ENCODE data around the gene ZNF79.
A peak's percentile ranks its signal among the peaks of the same experiment; 100 is the strongest.

The ZNF79 gene

GRCh38 chr9:127445851-127446712 is 21.9 kb downstream of the ZNF79 start:
- Histone ChIP-seq H3K79me2 (ENCODE audit: insufficient read depth, low read length) (peaks cover 24% of the 10 kb centered on the region), H2AFZ (ENCODE audit: low read depth, low read length, severe bottlenecking) (no peak overlapping the region), H3K4me2 (ENCODE audit: low read depth, low read length, poor library complexity, severe bottlenecking) (no peak overlapping the region), H3F3A (ENCODE audit: insufficient read depth) (peaks cover 69% of the 10 kb centered on the region), H4K20me1 (ENCODE audit: low read depth, low read length) (peaks cover 11% of the 10 kb centered on the region; the same call in 1 of the 2 replicates), H3K4me3 (ENCODE audit: insufficient read depth, low read length, poor library complexity, severe bottlenecking) (no peak overlapping the region), H3K36me3 (ENCODE audit: low read length) (peaks cover 38% of the 10 kb centered on the region), H3K27ac (ENCODE audit: low read depth, low read length) (0 out of 2 replicates have a peak overlapping the region, but pooled peaks have one; percentile 18), H3K9me3 (ENCODE audit: insufficient read depth, low read length) (no peaks in the 10 kb centered on the region), H3K27me3 (ENCODE audit: low read length) (no peaks in the 10 kb centered on the region), H3K9ac (ENCODE audit: low read length) (no peak overlapping the region), H3K9me2 (replicated peaks; ENCODE audit: insufficient read depth, low read length) (no peaks in the 10 kb centered on the region)
- TF ChIP-seq, protein P1, sequence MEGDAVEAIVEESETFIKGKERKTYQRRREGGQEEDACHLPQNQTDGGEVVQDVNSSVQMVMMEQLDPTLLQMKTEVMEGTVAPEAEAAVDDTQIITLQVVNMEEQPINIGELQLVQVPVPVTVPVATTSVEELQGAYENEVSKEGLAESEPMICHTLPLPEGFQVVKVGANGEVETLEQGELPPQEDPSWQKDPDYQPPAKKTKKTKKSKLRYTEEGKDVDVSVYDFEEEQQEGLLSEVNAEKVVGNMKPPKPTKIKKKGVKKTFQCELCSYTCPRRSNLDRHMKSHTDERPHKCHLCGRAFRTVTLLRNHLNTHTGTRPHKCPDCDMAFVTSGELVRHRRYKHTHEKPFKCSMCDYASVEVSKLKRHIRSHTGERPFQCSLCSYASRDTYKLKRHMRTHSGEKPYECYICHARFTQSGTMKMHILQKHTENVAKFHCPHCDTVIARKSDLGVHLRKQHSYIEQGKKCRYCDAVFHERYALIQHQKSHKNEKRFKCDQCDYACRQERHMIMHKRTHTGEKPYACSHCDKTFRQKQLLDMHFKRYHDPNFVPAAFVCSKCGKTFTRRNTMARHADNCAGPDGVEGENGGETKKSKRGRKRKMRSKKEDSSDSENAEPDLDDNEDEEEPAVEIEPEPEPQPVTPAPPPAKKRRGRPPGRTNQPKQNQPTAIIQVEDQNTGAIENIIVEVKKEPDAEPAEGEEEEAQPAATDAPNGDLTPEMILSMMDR (IDR thresholded peaks at IDR 0.05; ENCODE audit: insufficient read depth, low read length, poor library complexity, severe bottlenecking) = no peak
- no peak for TF ChIP-seq EZH2phosphoT487 (conservative IDR thresholded peaks at IDR 0.05; ENCODE audit: low read length)

- Histone ChIP-seq H3K36me3 (ENCODE audit: low read length) (peaks cover 38% of the 10 kb centered on the region), H2AFZ (ENCODE audit: low read depth, low read length, severe bottlenecking) (no peak overlapping the region)
Measured at GRCh38 chr9:127446713-127447415, 22.7 kb downstream of the ZNF79 start.

GRCh38 chr9:127447416-127448111 is 23.4 kb downstream of the ZNF79 start:
- Histone ChIP-seq H4K20me1 (ENCODE audit: low read depth, low read length) (peaks cover 11% of the 10 kb centered on the region; the same call in 1 of the 2 replicates), H3K4me2 (ENCODE audit: low read depth, low read length, poor library complexity, severe bottlenecking) (no peak overlapping the region), H3K9me3 (ENCODE audit: insufficient read depth, low read length) (no peaks in the 10 kb centered on the region), H3K27me3 (ENCODE audit: low read length) (no peaks in the 10 kb centered on the region), H3K79me2 (ENCODE audit: insufficient read depth, low read length) (peaks cover 25% of the 10 kb centered on the region), H3K9ac (ENCODE audit: low read length) (no peak overlapping the region), H3K36me3 (ENCODE audit: low read length) (peaks cover 38% of the 10 kb centered on the region), H3K27ac (ENCODE audit: low read depth, low read length) (no peak overlapping the region), H3K4me3 (ENCODE audit: insufficient read depth, low read length, poor library complexity, severe bottlenecking) (no peak overlapping the region), H3K9me2 (replicated peaks; ENCODE audit: insufficient read depth, low read length) (no peaks in the 10 kb centered on the region), H3F3A (ENCODE audit: insufficient read depth) (peaks cover 70% of the 10 kb centered on the region), H2AFZ (ENCODE audit: low read depth, low read length, severe bottlenecking) (no peak overlapping the region)
- TF ChIP-seq, protein P1 (IDR thresholded peaks at IDR 0.05; ENCODE audit: insufficient read depth, low read length, poor library complexity, severe bottlenecking) = no peak
- TF ChIP-seq EZH2phosphoT487 (conservative IDR thresholded peaks at IDR 0.05; ENCODE audit: low read length) = no peak

More at GRCh38 chr9:127446713-127447415, 22.7 kb downstream of the ZNF79 start:
- Histone ChIP-seq H3K27me3 (ENCODE audit: low read length) (no peaks in the 10 kb centered on the region), H3K4me3 (ENCODE audit: insufficient read depth, low read length, poor library complexity, severe bottlenecking) (no peak overlapping the region), H3F3A (ENCODE audit: insufficient read depth) (peaks cover 70% of the 10 kb centered on the region), H3K9me3 (ENCODE audit: insufficient read depth, low read length) (no peaks in the 10 kb centered on the region), H3K4me2 (ENCODE audit: low read depth, low read length, poor library complexity, severe bottlenecking) (no peak overlapping the region), H3K27ac (ENCODE audit: low read depth, low read length) (0 out of 2 replicates have a peak overlapping the region, but pooled peaks have one; percentile 18), H3K9me2 (replicated peaks; ENCODE audit: insufficient read depth, low read length) (no peaks in the 10 kb centered on the region), H4K20me1 (ENCODE audit: low read depth, low read length) (peaks cover 11% of the 10 kb centered on the region; the same call in 1 of the 2 replicates), H3K79me2 (ENCODE audit: insufficient read depth, low read length) (peaks cover 25% of the 10 kb centered on the region), H3K9ac (ENCODE audit: low read length) (no peak overlapping the region)
- no peak for TF ChIP-seq EZH2phosphoT487 (conservative IDR thresholded peaks at IDR 0.05; ENCODE audit: low read length)
- TF ChIP-seq, protein P1 (IDR thresholded peaks at IDR 0.05; ENCODE audit: insufficient read depth, low read length, poor library complexity, severe bottlenecking) = no peak
